HCT116 (cell line): ENCODE data around the gene STAM. TPM values are rescaled to one million over a fixed set of nuclear protein-coding genes. Genes with fewer than 3 reads are reported as not detected.

Experiments used
- ATAC-seq: fragments of 200-7000 bp; cut with Tn5 transposase; 2 replicates; pipeline ENCODE4 v1.9.1; 2020; ENCODE audit warnings: mild to moderate bottlenecking, moderate library complexity
- BruUV-seq: library from RNA; stranded (reverse); fragments of 400-500 nt; replicated peaks from 2 replicates; lab custom pipeline; 2021; lab: Mats Ljungman, UMichigan
- CTCF ChIA-PET: fragments of 300-600 bp; sonication (Branson Sonifier 250); formaldehyde crosslinking; loops from one replicate; lab custom pipeline; 2021; ENCODE audit warnings: antibody characterized with exemption; lab: Charles Lee
- POLR2A ChIA-PET: fragments of 300-600, 350-600 bp; sonication (Branson Sonifier 250); formaldehyde crosslinking; loops from one replicate; lab custom pipeline; 2021; ENCODE audit warnings: antibody characterized with exemption; lab: Charles Lee
- RAD21 ChIA-PET, 2 experiments: fragments of 300-600 bp; sonication (Branson Sonifier 250); formaldehyde crosslinking; loops; one replicate each; lab custom pipeline; 2023; ENCODE audit warnings: low total read pairs in 2 of 2; ENCODE audit not compliant: uncharacterized antibody in 2 of 2, unreplicated experiment in 2 of 2, low non-redundant PET in 1 of 2; lab: Charles Lee
- DNase-seq: peaks from one replicate; pipeline ENCODE4 v3.0.0-alpha.2; 2010; ENCODE audit warnings: low read depth, low spot score
- H2AFZ ChIP-seq: fragments of 200-600 bp; shearing (Covaris generic), sonication (generic); 2 replicates; pipeline ENCODE4 v1.6.1; 2017; ENCODE audit warnings: low read depth, mixed run types, mixed read lengths, antibody characterized with exemption, low read length; ENCODE audit not compliant: poor library complexity, severe bottlenecking
- H3K27ac ChIP-seq: 2 replicates; pipeline ENCODE4 v1.5.1; 2012; ENCODE audit warnings: low read depth, low read length
- H3K27me3 ChIP-seq: fragments of 200-600 bp; sonication (generic); 2 replicates; pipeline ENCODE4 v1.6.1; 2016; ENCODE audit warnings: mixed run types, low read length, mixed read lengths; ENCODE audit not compliant: insufficient read depth
- H3K36me3 ChIP-seq, 2 experiments: fragments of 200-500 bp in 1 of 2; fragments of 200-600 bp in 1 of 2; sonication (Bioruptor generic) in 1 of 2; sonication (generic) in 1 of 2; 2 replicates each; pipeline versions ENCODE4 v1.5.1 to v1.6.1; 2014 to 2016; ENCODE audit warnings: low read length in 2 of 2, inconsistent platforms in 1 of 2, mixed read lengths in 1 of 2, mixed run types in 1 of 2; ENCODE audit not compliant: insufficient read depth in 2 of 2, control insufficient read depth in 1 of 2
- H3K4me1 ChIP-seq, 2 experiments: fragments of 200-600 bp in 1 of 2; sonication (generic) in 1 of 2; 2 replicates each; pipeline versions ENCODE4 v1.5.1 to v1.6.1; 2012 to 2017; ENCODE audit warnings: low read length in 2 of 2, inconsistent platforms in 1 of 2, mild to moderate bottlenecking in 1 of 2, mixed read lengths in 1 of 2, mixed run types in 1 of 2, moderate library complexity in 1 of 2; ENCODE audit not compliant: insufficient read depth in 2 of 2, control insufficient read depth in 1 of 2
- H3K4me2 ChIP-seq: fragments of 200-600 bp; sonication (generic); 2 replicates; pipeline ENCODE4 v1.6.1; 2017; ENCODE audit warnings: mixed run types, low read length, mixed read lengths
- H3K4me3 ChIP-seq, 2 experiments: fragments of 200-600 bp in 1 of 2; sonication (generic) in 1 of 2; replicated peaks in 1 of 2; 2 replicates each; pipeline ENCODE4 v1.5.1; 2011 to 2016; ENCODE audit warnings: low read length in 2 of 2, control low read depth in 1 of 2, low read depth in 1 of 2, mild to moderate bottlenecking in 1 of 2, mixed read lengths in 1 of 2, mixed run types in 1 of 2
- H3K79me2 ChIP-seq: fragments of 200-600 bp; sonication (generic); 2 replicates; pipeline ENCODE4 v1.6.1; 2017; ENCODE audit warnings: mild to moderate bottlenecking, mixed run types, low read length, moderate library complexity, mixed read lengths; ENCODE audit not compliant: insufficient read depth
- H3K9ac ChIP-seq: fragments of 200-600 bp; sonication (generic); 2 replicates; pipeline ENCODE4 v1.6.1; 2016; ENCODE audit warnings: low read length, mixed read lengths
- H3K9me2 ChIP-seq: fragments of 200-600 bp; sonication (generic), shearing (Covaris generic); 2 replicates; pipeline ENCODE4 v1.6.1; 2017; ENCODE audit warnings: mixed run types, mild to moderate bottlenecking, moderate library complexity; ENCODE audit not compliant: insufficient read depth
- H3K9me3 ChIP-seq, 2 experiments: fragments of 200-500 bp in 1 of 2; fragments of 200-600 bp in 1 of 2; sonication (Bioruptor generic) in 1 of 2; sonication (generic) in 1 of 2; 2 replicates each; pipeline ENCODE4 v1.6.1; 2014 to 2017; ENCODE audit warnings: low read length in 2 of 2, mixed read lengths in 2 of 2, inconsistent platforms in 1 of 2, low read depth in 1 of 2, mild to moderate bottlenecking in 1 of 2, mixed run types in 1 of 2, moderate library complexity in 1 of 2; ENCODE audit not compliant: control insufficient read depth in 1 of 2, insufficient read depth in 1 of 2
- H4K20me1 ChIP-seq: fragments of 200-600 bp; sonication (generic), shearing (Covaris generic); 2 replicates; pipeline ENCODE4 v1.6.1; 2017; ENCODE audit warnings: mixed run types, mild to moderate bottlenecking, moderate library complexity; ENCODE audit not compliant: insufficient read depth
- CEBPB ChIP-seq: IDR thresholded peaks from 2 replicates; pipeline ENCODE4 v1.6.1; 2012; ENCODE audit warnings: low read depth
- CTCF ChIP-seq, 3 experiments: fragments of 200-600 bp in 1 of 3; sonication (generic) in 1 of 3; IDR thresholded peaks in 2 of 3; conservative IDR thresholded peaks in 1 of 3; 2 replicates each; pipeline ENCODE4 v1.5.1; 2012 to 2017; ENCODE audit warnings: low read depth in 2 of 3, low read length in 2 of 3, antibody characterized with exemption in 1 of 3, borderline replicate concordance in 1 of 3, control low read depth in 1 of 3, mild to moderate bottlenecking in 1 of 3, mixed read lengths in 1 of 3, mixed run types in 1 of 3, moderate library complexity in 1 of 3; ENCODE audit not compliant: insufficient read depth in 1 of 3
- FOSL1 ChIP-seq: IDR thresholded peaks from 2 replicates; pipeline ENCODE4 v1.6.1; 2012; ENCODE audit warnings: low read depth
- SRF ChIP-seq: IDR thresholded peaks from 2 replicates; pipeline ENCODE4 v1.6.1; 2012; ENCODE audit warnings: low read depth
- TCF7L2 ChIP-seq: IDR thresholded peaks from 2 replicates; pipeline ENCODE4 v1.7.0; 2011; ENCODE audit warnings: borderline replicate concordance, inconsistent platforms; ENCODE audit not compliant: insufficient read depth, insufficient read length; ENCODE audit errors: extremely low read depth
- ZFX ChIP-seq: fragments of 450-650 bp; IDR thresholded peaks from 2 replicates; pipeline ENCODE4 v1.6.1; 2017
- ZNF274 ChIP-seq: fragments of 200-500 bp; sonication (Bioruptor generic); IDR thresholded peaks from 2 replicates; pipeline ENCODE4 v1.6.1; 2014; ENCODE audit warnings: mild to moderate bottlenecking, low read depth, low read length, inconsistent platforms
- intact Hi-C: fragments of 100-400 bp; cut with micrococcal nuclease; formaldehyde crosslinking; loops from 2 replicates; pipeline ENCODE4 v1.10.0; 2022
- total RNA-seq: library from RNA; stranded (reverse); gene quantifications from one replicate; pipeline ENCODE4 v1.2.1, GENCODE V29; 2021; ENCODE audit not compliant: unreplicated experiment
- TF ChIP-seq, protein P1 (sequence below): IDR thresholded peaks from 2 replicates; pipeline ENCODE4 v1.6.1; 2011; ENCODE audit warnings: mild to moderate bottlenecking, low read length, moderate library complexity; ENCODE audit not compliant: insufficient replicate concordance; ENCODE audit errors: extremely low read depth

Gene STAM
- total RNA-seq, 1 experiment from 2014 or later = 23.0 TPM

DNA sequence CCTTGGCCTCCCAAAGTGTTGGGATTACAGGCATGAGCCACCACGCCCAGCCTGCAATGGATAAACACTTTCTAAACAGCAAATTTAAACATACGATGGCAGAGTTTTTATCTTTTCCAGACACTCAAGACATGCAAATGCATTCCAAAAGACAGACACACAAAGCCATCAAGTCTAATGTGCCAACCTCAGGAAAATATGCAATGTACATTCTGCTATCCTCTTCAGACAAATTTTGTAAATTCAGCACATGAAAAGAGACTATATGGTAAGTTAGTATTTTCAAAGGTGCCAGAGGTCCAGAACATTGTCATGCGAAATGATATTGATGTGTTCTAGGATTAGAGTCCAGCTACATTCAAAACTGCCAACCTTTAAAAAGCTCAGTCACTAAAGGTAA is 46.6 kb upstream of the STAM start:
- RAD21 ChIA-PET = no interaction called here
- no peaks in the 10 kb centered on the region for H3K9me3 ChIP-seq
- intact Hi-C loops = loop anchor here (5.0 to 10.0 kb wide), 4 partner anchors 163 to 1720 kb away; no protein-coding TSS in a partner anchor

More for the DNA sequence above, 46.6 kb upstream of the STAM start:
- H3K4me3 ChIP-seq = no peak overlapping the region
- no peak overlapping the region for H3K27ac ChIP-seq
- CTCF ChIA-PET = no interaction called here
- no peaks in the 10 kb centered on the region for H3K79me2 ChIP-seq
- BruUV-seq = no TSS peak
- DNase-seq (no peak), ATAC-seq (no peak)
- H3K9me2 ChIP-seq = no peaks in the 10 kb centered on the region
- no peaks in the 10 kb centered on the region for H4K20me1 ChIP-seq
- no peak for TF ChIP-seq TCF7L2
- no peak for TF ChIP-seq ZNF274
- TF ChIP-seq CTCF (IDR thresholded peaks at IDR 0.05 in 2 of 3, conservative IDR thresholded peaks at IDR 0.05 in 1 of 3; ENCODE audit: borderline replicate concordance in 1 of 3, insufficient read depth in 1 of 3, low read depth in 2 of 3, low read length in 2 of 3) = no peak
- TF ChIP-seq CEBPB = no peak
- TF ChIP-seq, protein P1, sequence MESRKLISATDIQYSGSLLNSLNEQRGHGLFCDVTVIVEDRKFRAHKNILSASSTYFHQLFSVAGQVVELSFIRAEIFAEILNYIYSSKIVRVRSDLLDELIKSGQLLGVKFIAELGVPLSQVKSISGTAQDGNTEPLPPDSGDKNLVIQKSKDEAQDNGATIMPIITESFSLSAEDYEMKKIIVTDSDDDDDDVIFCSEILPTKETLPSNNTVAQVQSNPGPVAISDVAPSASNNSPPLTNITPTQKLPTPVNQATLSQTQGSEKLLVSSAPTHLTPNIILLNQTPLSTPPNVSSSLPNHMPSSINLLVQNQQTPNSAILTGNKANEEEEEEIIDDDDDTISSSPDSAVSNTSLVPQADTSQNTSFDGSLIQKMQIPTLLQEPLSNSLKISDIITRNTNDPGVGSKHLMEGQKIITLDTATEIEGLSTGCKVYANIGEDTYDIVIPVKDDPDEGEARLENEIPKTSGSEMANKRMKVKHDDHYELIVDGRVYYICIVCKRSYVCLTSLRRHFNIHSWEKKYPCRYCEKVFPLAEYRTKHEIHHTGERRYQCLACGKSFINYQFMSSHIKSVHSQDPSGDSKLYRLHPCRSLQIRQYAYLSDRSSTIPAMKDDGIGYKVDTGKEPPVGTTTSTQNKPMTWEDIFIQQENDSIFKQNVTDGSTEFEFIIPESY = no peak
- TF ChIP-seq FOSL1 = no peak
- no peak for TF ChIP-seq SRF
- TF ChIP-seq ZFX = no peak
- no peak overlapping the region for H2AFZ ChIP-seq
- no peaks in the 10 kb centered on the region for H3K4me1 ChIP-seq
- no peak overlapping the region for H3K9ac ChIP-seq
- no peak overlapping the region for H3K4me2 ChIP-seq
- no peaks in the 10 kb centered on the region for H3K27me3 ChIP-seq
- no peaks in the 10 kb centered on the region for H3K36me3 ChIP-seq
- POLR2A ChIA-PET = no interaction called here
